ENCODE data around the gene HDAC10. TPM values are rescaled to one million over a fixed set of nuclear protein-coding genes. Genes with fewer than 3 reads are reported as not detected.

HDAC10 gene
- total RNA-seq, 4 donors from 2014 or later, result 43.1 to 93.7 (median 56.2) TPM

- Histone ChIP-seq H3K4me1 (peaks cover 61% of the 10 kb centered on the region), H3K4me3 (peak overlapping the region; percentile 62), H3K36me3 (peaks cover 11% of the 10 kb centered on the region), H3K27ac (no peak overlapping the region), H3K27me3 (no peaks in the 10 kb centered on the region), H3K9me3 (no peaks in the 10 kb centered on the region)
- TF ChIP-seq EP300 (IDR thresholded peaks at IDR 0.05) (no peak), POLR2A (IDR thresholded peaks at IDR 0.05) (no peak), POLR2AphosphoS5 (IDR thresholded peaks at IDR 0.05) (no peak), CTCF (IDR thresholded peaks at IDR 0.05) (no peak)
- DNase-seq (ENCODE audit: low spot score in 2 of 2), result no peak
- no CpG with 5 or more reads among the region's 11 CpGs for WGBS
Measured at GRCh38 chr22:50250249-50250554, 863 bp downstream of the HDAC10 start.

GRCh38 chr22:50249341-50250248 is 1.5 kb downstream of the HDAC10 start:
- peaks cover 62% of the 10 kb centered on the region for H3K4me1 ChIP-seq
- peak overlapping the region; percentile 62 for H3K4me3 ChIP-seq

GRCh38 chr22:50248196-50249081 is 2.6 kb downstream of the HDAC10 start:
- DNase-seq (ENCODE audit: low spot score in 2 of 2), result no peak
- WGBS, result 62% methylated on average over 5 of the region's 29 CpGs
- H3K9me3 ChIP-seq, result no peaks in the 10 kb centered on the region
- no peaks in the 10 kb centered on the region for H3K27me3 ChIP-seq
- TF ChIP-seq CTCF (IDR thresholded peaks at IDR 0.05) (no peak), POLR2A (IDR thresholded peaks at IDR 0.05) (no peak), POLR2AphosphoS5 (IDR thresholded peaks at IDR 0.05) (no peak), EP300 (IDR thresholded peaks at IDR 0.05) (no peak)
- peaks cover 73% of the 10 kb centered on the region for H3K4me1 ChIP-seq
- no peak overlapping the region for H3K27ac ChIP-seq
- H3K36me3 ChIP-seq, result peaks cover 11% of the 10 kb centered on the region
- no peak overlapping the region for H3K4me3 ChIP-seq

More at GRCh38 chr22:50249341-50250248, 1.5 kb downstream of the HDAC10 start:
- no peak for DNase-seq (ENCODE audit: low spot score in 2 of 2)
- Histone ChIP-seq H3K36me3 (peaks cover 11% of the 10 kb centered on the region), H3K27ac (no peak overlapping the region), H3K27me3 (no peaks in the 10 kb centered on the region), H3K9me3 (no peaks in the 10 kb centered on the region)
- 83% methylated on average over 9 of the region's 32 CpGs for WGBS
- TF ChIP-seq POLR2A (IDR thresholded peaks at IDR 0.05), result no peak
- TF ChIP-seq CTCF (IDR thresholded peaks at IDR 0.05), result no peak
- no peak for TF ChIP-seq POLR2AphosphoS5 (IDR thresholded peaks at IDR 0.05)
- no peak for TF ChIP-seq EP300 (IDR thresholded peaks at IDR 0.05)

- H3K4me3 ChIP-seq, result no peak overlapping the region
- no peak for DNase-seq (ENCODE audit: low spot score in 2 of 2)
- no peaks in the 10 kb centered on the region for H3K27me3 ChIP-seq
- H3K9me3 ChIP-seq, result no peaks in the 10 kb centered on the region
- H3K27ac ChIP-seq, result no peak overlapping the region
- no peak for TF ChIP-seq EP300 (IDR thresholded peaks at IDR 0.05)
- H3K36me3 ChIP-seq, result peaks cover 11% of the 10 kb centered on the region
- 60% methylated on average over 4 of the region's 16 CpGs for WGBS
- peaks cover 80% of the 10 kb centered on the region for H3K4me1 ChIP-seq
Measured at GRCh38 chr22:50247748-50248147, 3.3 kb downstream of the HDAC10 start.

- Histone ChIP-seq H3K9me3 (no peaks in the 10 kb centered on the region), H3K36me3 (peaks cover 11% of the 10 kb centered on the region), H3K27me3 (no peaks in the 10 kb centered on the region), H3K27ac (no peak overlapping the region), H3K4me1 (peaks cover 88% of the 10 kb centered on the region), H3K4me3 (peak overlapping the region; percentile 93)
- TF ChIP-seq CTCF (IDR thresholded peaks at IDR 0.05) (peak in 1 of 2 donors; percentile 12), EP300 (IDR thresholded peaks at IDR 0.05) (no peak)
- 89% methylated on average over 4 of the region's 20 CpGs for WGBS
- no peak for DNase-seq (ENCODE audit: low spot score in 2 of 2)
Measured at GRCh38 chr22:50246242-50247175, 4.6 kb downstream of the HDAC10 start.

Data from suprapubic skin (tissue), 4 donors.